ENCODE results near the gene MCC. TPM values are rescaled to one million over a fixed set of nuclear protein-coding genes. Genes with fewer than 3 reads are reported as not detected.

The MCC gene
- total and polyA plus RNA-seq, 2 of the 4 experiments (the other 2 are of a cell fraction), result 5.0 to 20.6 TPM

DNA sequence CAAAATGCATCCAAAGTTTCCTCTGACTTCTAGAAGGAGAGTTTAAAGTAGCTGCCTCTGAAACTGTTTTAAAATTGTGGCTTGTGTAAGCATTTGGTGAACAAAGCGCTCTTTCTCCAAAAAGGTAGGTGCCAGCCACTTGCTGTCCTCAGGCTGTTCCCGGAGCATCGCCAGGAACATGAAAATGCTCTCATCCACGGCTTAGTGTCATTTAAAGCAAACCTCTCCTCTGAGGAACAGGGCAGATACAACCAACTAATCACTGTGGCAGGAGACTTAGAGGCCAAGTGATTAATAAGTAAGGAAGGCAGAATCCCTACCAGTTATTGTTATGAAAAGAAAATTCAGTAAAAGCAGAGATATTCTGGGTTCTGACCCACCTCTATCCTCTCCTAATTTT, 346.1 kb downstream of the MCC start:
- Histone ChIP-seq H4K5ac (ENCODE audit: low read depth, low read length) (peak overlapping the region; percentile 15; the same call in 1 of the 2 replicates), H3K27me3 (ENCODE audit: control insufficient read depth, insufficient read depth, low read length) (no peaks in the 10 kb centered on the region), H3K9ac (ENCODE audit: low read depth, low read length) (no peak overlapping the region), H3K56ac (ENCODE audit: extremely low read depth, insufficient read depth, low read length) (no peak overlapping the region), H2BK120ac (ENCODE audit: low read depth, low read length) (no peak overlapping the region), H3K23ac (ENCODE audit: low read depth, low read length) (no peak overlapping the region), H3K4me1 (ENCODE audit: control insufficient read depth, insufficient read depth, low read length) (peaks cover 24% of the 10 kb centered on the region), H2BK20ac (ENCODE audit: low read depth, low read length) (no peak overlapping the region), H4K8ac (ENCODE audit: low read depth in 2 of 2, low read length in 2 of 2) (peak overlapping the region in 1 of 2 experiments; percentile 32; a peak in 1 of 4 replicates), H2AFZ (replicated peaks; ENCODE audit: low read length, poor library complexity) (no peak overlapping the region), H3K9me3 (ENCODE audit: control insufficient read depth, insufficient read depth, low read length) (no peaks in the 10 kb centered on the region), H3K18ac (ENCODE audit: low read depth, low read length) (peak overlapping the region; percentile 27), H2BK5ac (ENCODE audit: low read depth, low read length, poor library complexity, severe bottlenecking) (no peak overlapping the region), H3K9me1 (ENCODE audit: insufficient read depth, low read length) (peaks cover 22% of the 10 kb centered on the region), H3K27ac (ENCODE audit: insufficient read depth, low read length) (no peak overlapping the region), H3K4me2 (ENCODE audit: low read depth, low read length) (no peak overlapping the region; the same call in 1 of the 2 replicates), H3K14ac (replicated peaks; ENCODE audit: low read depth, low read length) (peak overlapping the region; percentile 64), H3K4me3 (ENCODE audit: insufficient read depth, low read depth, low read length) (no peak overlapping the region), H4K20me1 (ENCODE audit: insufficient read depth, low read length) (no peaks in the 10 kb centered on the region; the same call in 1 of the 2 replicates), H3K36me3 (ENCODE audit: control insufficient read depth, insufficient read depth, low read length) (peaks cover 3% of the 10 kb centered on the region), H2AK5ac (ENCODE audit: low read depth, low read length) (peak overlapping the region; percentile 38; the same call in 1 of the 2 replicates), H2AK9ac (replicated peaks; ENCODE audit: low read depth, low read length, poor library complexity) (no peak overlapping the region), H3K4ac (ENCODE audit: low read depth, low read length) (peak overlapping the region; percentile 45; the same call in 1 of the 2 replicates), H4K91ac (ENCODE audit: insufficient read depth, low read depth, low read length) (no peak overlapping the region), H3K79me1 (ENCODE audit: low read depth in 1 of 2, low read length in 2 of 2) (peaks cover 17 to 28% of the 10 kb centered on the region in 2 experiments; a peak in 3 of 4 replicates), H2BK15ac (ENCODE audit: low read depth, low read length) (0 out of 3 replicates have a peak overlapping the region, but pooled peaks have one; percentile 22)
- no peak for ATAC-seq (ENCODE audit: low read depth)
- DNase-seq, result no peak
- intact Hi-C loops (cut with micrococcal nuclease) (no loop called here), in situ Hi-C loops (cut with MboI; ENCODE audit: low sequenced_read_pairs) (no loop called here), dilution Hi-C loops (cut with HindIII; ENCODE audit: low sequenced_read_pairs, unreplicated experiment) (no loop called here)
- TF ChIP-seq FOS (IDR thresholded peaks at IDR 0.05; ENCODE audit: low read depth, low read length) (no peak), RFX5 (IDR thresholded peaks at IDR 0.05; ENCODE audit: low read depth, low read length) (no peak), RAD21 (IDR thresholded peaks at IDR 0.05; ENCODE audit: low read length) (no peak), SMC3 (IDR thresholded peaks at IDR 0.05; ENCODE audit: low read depth, low read length) (no peak), POLR2A (IDR thresholded peaks at IDR 0.05; ENCODE audit: low read depth, low read length) (no peak), CEBPB (IDR thresholded peaks at IDR 0.05; ENCODE audit: low read depth, low read length) (no peak), NFE2L2 (IDR thresholded peaks at IDR 0.05; ENCODE audit: low read depth, low read length) (no peak), MAZ (IDR thresholded peaks at IDR 0.05; ENCODE audit: borderline replicate concordance, low read depth, low read length) (no peak), MXI1 (IDR thresholded peaks at IDR 0.05; ENCODE audit: borderline replicate concordance, low read depth, low read length) (no peak), MAFK (IDR thresholded peaks at IDR 0.05; ENCODE audit: low read depth, low read length) (no peak), CHD1 (IDR thresholded peaks at IDR 0.05; ENCODE audit: low read depth, low read length) (no peak)
- TF ChIP-seq, protein P1, sequence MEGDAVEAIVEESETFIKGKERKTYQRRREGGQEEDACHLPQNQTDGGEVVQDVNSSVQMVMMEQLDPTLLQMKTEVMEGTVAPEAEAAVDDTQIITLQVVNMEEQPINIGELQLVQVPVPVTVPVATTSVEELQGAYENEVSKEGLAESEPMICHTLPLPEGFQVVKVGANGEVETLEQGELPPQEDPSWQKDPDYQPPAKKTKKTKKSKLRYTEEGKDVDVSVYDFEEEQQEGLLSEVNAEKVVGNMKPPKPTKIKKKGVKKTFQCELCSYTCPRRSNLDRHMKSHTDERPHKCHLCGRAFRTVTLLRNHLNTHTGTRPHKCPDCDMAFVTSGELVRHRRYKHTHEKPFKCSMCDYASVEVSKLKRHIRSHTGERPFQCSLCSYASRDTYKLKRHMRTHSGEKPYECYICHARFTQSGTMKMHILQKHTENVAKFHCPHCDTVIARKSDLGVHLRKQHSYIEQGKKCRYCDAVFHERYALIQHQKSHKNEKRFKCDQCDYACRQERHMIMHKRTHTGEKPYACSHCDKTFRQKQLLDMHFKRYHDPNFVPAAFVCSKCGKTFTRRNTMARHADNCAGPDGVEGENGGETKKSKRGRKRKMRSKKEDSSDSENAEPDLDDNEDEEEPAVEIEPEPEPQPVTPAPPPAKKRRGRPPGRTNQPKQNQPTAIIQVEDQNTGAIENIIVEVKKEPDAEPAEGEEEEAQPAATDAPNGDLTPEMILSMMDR (conservative IDR thresholded peaks at IDR 0.05; ENCODE audit: low read depth, low read length), result no peak
- no CpG with 5 or more reads among the region's 4 CpGs for WGBS, 2 experiments (ENCODE audit: extremely low coverage in 2 of 2, insufficient read length in 1 of 2)
- POLR2A ChIA-PET (ENCODE audit: unreplicated experiment), result no interaction called here
- BruUV-seq (replicated peaks), result no TSS peak
- CTCF ChIA-PET, result interaction anchor here (0.6 kb wide), 1 partner anchor 74 kb away, joined by 3 read pairs; no protein-coding TSS in a partner anchor
